Measurements from ENCODE around the gene SPP2. TPM values are rescaled to one million over a fixed set of nuclear protein-coding genes. Genes with fewer than 3 reads are reported as not detected.

Gene SPP2
- total RNA-seq, 1 experiment from 2014 or later = not detected

DNA sequence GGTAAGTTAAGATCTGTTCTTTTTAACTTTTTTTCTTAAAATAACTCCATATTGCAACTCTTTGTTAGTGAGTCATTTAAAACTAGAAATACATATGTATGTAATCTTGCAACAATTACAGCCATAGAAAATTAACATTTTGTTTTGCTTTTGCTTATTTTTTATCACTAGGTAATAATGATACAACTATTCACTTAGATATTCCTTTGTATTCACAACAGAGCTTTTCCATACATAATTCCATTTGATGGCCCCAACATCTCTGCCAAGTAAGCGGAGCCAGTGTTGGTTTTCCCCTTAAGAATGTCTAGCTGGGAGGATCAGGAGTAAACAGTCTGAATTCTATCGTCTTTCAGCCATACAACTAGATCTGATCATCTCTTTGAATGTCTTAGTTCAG is 16.1 kb downstream of the SPP2 start:
- TF ChIP-seq SIN3A (IDR thresholded peaks at IDR 0.05; ENCODE audit: borderline replicate concordance, insufficient read depth, low read depth, low read length) (no peak), POLR2AphosphoS5 (IDR thresholded peaks at IDR 0.05; ENCODE audit: low read depth, low read length) (no peak), TCF7L2 (IDR thresholded peaks at IDR 0.05; ENCODE audit: low read depth, low read length) (no peak)
- TF ChIP-seq, protein P1, sequence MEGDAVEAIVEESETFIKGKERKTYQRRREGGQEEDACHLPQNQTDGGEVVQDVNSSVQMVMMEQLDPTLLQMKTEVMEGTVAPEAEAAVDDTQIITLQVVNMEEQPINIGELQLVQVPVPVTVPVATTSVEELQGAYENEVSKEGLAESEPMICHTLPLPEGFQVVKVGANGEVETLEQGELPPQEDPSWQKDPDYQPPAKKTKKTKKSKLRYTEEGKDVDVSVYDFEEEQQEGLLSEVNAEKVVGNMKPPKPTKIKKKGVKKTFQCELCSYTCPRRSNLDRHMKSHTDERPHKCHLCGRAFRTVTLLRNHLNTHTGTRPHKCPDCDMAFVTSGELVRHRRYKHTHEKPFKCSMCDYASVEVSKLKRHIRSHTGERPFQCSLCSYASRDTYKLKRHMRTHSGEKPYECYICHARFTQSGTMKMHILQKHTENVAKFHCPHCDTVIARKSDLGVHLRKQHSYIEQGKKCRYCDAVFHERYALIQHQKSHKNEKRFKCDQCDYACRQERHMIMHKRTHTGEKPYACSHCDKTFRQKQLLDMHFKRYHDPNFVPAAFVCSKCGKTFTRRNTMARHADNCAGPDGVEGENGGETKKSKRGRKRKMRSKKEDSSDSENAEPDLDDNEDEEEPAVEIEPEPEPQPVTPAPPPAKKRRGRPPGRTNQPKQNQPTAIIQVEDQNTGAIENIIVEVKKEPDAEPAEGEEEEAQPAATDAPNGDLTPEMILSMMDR (IDR thresholded peaks at IDR 0.05) = no peak
- TF ChIP-seq, protein P2, sequence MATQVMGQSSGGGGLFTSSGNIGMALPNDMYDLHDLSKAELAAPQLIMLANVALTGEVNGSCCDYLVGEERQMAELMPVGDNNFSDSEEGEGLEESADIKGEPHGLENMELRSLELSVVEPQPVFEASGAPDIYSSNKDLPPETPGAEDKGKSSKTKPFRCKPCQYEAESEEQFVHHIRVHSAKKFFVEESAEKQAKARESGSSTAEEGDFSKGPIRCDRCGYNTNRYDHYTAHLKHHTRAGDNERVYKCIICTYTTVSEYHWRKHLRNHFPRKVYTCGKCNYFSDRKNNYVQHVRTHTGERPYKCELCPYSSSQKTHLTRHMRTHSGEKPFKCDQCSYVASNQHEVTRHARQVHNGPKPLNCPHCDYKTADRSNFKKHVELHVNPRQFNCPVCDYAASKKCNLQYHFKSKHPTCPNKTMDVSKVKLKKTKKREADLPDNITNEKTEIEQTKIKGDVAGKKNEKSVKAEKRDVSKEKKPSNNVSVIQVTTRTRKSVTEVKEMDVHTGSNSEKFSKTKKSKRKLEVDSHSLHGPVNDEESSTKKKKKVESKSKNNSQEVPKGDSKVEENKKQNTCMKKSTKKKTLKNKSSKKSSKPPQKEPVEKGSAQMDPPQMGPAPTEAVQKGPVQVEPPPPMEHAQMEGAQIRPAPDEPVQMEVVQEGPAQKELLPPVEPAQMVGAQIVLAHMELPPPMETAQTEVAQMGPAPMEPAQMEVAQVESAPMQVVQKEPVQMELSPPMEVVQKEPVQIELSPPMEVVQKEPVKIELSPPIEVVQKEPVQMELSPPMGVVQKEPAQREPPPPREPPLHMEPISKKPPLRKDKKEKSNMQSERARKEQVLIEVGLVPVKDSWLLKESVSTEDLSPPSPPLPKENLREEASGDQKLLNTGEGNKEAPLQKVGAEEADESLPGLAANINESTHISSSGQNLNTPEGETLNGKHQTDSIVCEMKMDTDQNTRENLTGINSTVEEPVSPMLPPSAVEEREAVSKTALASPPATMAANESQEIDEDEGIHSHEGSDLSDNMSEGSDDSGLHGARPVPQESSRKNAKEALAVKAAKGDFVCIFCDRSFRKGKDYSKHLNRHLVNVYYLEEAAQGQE (IDR thresholded peaks at IDR 0.05; ENCODE audit: insufficient read depth in 1 of 2, low read depth in 2 of 2, low read length in 1 of 2) = no peak
- no peak overlapping the region for H3K4me3 ChIP-seq (ENCODE audit: low read depth in 2 of 2, low read length in 2 of 2)
- intact Hi-C loops (cut with micrococcal nuclease; ENCODE audit: unreplicated experiment) (no loop called here), in situ Hi-C loops (cut with HindIII; ENCODE audit: low pct_unique_long_range_greater_than_20kb, low sequenced_read_pairs) (no loop called here)
- no peaks in the 10 kb centered on the region for H3K4me1 ChIP-seq (ENCODE audit: control insufficient read depth, insufficient read depth, low read length)
- CTCF ChIA-PET = no interaction called here
- DNase-seq (ENCODE audit: low read depth, low spot score) (no peak), ATAC-seq (no peak)
- no peaks in the 10 kb centered on the region for H3K36me3 ChIP-seq (ENCODE audit: control insufficient read depth, insufficient read depth, low read length)
- no peaks in the 10 kb centered on the region for H3K9me3 ChIP-seq (ENCODE audit: control insufficient read depth, insufficient read depth, low read depth, low read length)
- no peak overlapping the region for H3K27ac ChIP-seq (ENCODE audit: low read length)
- no TSS peak for BruUV-seq (replicated peaks)
- no peaks in the 10 kb centered on the region for H3K27me3 ChIP-seq (ENCODE audit: control insufficient read depth, insufficient read depth, low read length)
- POLR2A ChIA-PET = no interaction called here

DNA sequence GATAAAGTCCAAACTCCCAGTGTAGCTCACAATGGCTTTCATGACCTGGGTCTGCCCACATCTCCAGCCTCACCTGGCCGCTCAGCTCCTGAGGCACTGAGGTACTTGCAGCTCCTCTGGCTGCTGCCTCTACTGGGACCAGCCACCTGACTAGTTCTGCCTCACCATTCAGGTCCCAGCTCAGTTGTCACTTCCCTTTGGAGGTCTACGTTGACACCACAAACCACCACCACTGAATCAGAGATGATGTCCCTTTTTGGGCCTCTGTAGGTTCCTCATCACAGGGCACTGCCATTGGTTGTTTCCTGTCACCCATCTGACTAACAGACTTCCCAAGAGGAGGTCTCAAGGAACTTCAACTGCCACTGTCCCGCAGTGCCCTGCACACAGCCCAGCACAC is 21.2 kb downstream of the SPP2 start:
- H3K27me3 ChIP-seq (ENCODE audit: control insufficient read depth, insufficient read depth, low read length) = no peaks in the 10 kb centered on the region
- ChIA-PET CTCF (no interaction called here), POLR2A (interaction anchor here (0.6 kb wide), 1 partner anchor 193 kb away, joined by 4 read pairs; no protein-coding TSS in a partner anchor)
- TF ChIP-seq SIN3A (IDR thresholded peaks at IDR 0.05; ENCODE audit: borderline replicate concordance, insufficient read depth, low read depth, low read length) (no peak), POLR2AphosphoS5 (IDR thresholded peaks at IDR 0.05; ENCODE audit: low read depth, low read length) (no peak), TCF7L2 (IDR thresholded peaks at IDR 0.05; ENCODE audit: low read depth, low read length) (no peak)
- TF ChIP-seq, protein P2 (IDR thresholded peaks at IDR 0.05; ENCODE audit: insufficient read depth in 1 of 2, low read depth in 2 of 2, low read length in 1 of 2) = no peak
- TF ChIP-seq, protein P1 (IDR thresholded peaks at IDR 0.05) = no peak
- no peak overlapping the region for H3K27ac ChIP-seq (ENCODE audit: low read length)
- ATAC-seq (no peak), DNase-seq (ENCODE audit: low read depth, low spot score) (no peak)
- no peak overlapping the region for H3K4me3 ChIP-seq (ENCODE audit: low read depth in 2 of 2, low read length in 2 of 2)
- H3K9me3 ChIP-seq (ENCODE audit: control insufficient read depth, insufficient read depth, low read depth, low read length) = no peaks in the 10 kb centered on the region
- BruUV-seq (replicated peaks) = no TSS peak
- H3K4me1 ChIP-seq (ENCODE audit: control insufficient read depth, insufficient read depth, low read length) = no peaks in the 10 kb centered on the region
- no peaks in the 10 kb centered on the region for H3K36me3 ChIP-seq (ENCODE audit: control insufficient read depth, insufficient read depth, low read length)
- in situ Hi-C loops (cut with HindIII; ENCODE audit: low pct_unique_long_range_greater_than_20kb, low sequenced_read_pairs) (no loop called here), intact Hi-C loops (cut with micrococcal nuclease; ENCODE audit: unreplicated experiment) (no loop called here)
